GM23338 (cell line): ENCODE results near the gene DPP10. TPM values are rescaled to one million over a fixed set of nuclear protein-coding genes. Genes with fewer than 3 reads are reported as not detected.

ENCODE experiments used
- ATAC-seq: fragments of 200-7000 bp; cut with Tn5 transposase; 3 replicates; pipeline ENCODE4 v1.9.1; 2020
- DNase-seq: peaks from one replicate; pipeline ENCODE4 v3.0.0-alpha.2; 2015; ENCODE audit warnings: low spot score
- H2AFZ ChIP-seq: fragments of 200-600 bp; sonication (generic); 2 replicates; pipeline ENCODE4 v1.8.0; 2016; ENCODE audit warnings: antibody characterized with exemption, mild to moderate bottlenecking, moderate library complexity
- H3F3A ChIP-seq: fragments of 200-600 bp; sonication (generic); replicated peaks from 2 replicates; pipeline ENCODE4 v1.8.0; 2017; ENCODE audit warnings: antibody characterized with exemption, mixed run types, low read depth
- H3K27ac ChIP-seq: fragments of 200-600 bp; sonication (generic); 2 replicates; pipeline ENCODE4 v1.6.1; 2016; ENCODE audit warnings: low read depth
- H3K27me3 ChIP-seq: fragments of 200-600 bp; sonication (generic); 2 replicates; pipeline ENCODE4 v1.8.0; 2016; ENCODE audit warnings: mild to moderate bottlenecking, mixed run types, moderate library complexity; ENCODE audit not compliant: insufficient read depth
- H3K36me3 ChIP-seq: fragments of 200-600 bp; sonication (generic); 2 replicates; pipeline ENCODE4 v1.8.0; 2016; ENCODE audit warnings: mild to moderate bottlenecking; ENCODE audit not compliant: insufficient read depth
- H3K4me1 ChIP-seq: fragments of 200-600 bp; sonication (generic); 2 replicates; pipeline ENCODE4 v1.8.0; 2016; ENCODE audit warnings: mild to moderate bottlenecking, moderate library complexity; ENCODE audit not compliant: insufficient read depth
- H3K4me2 ChIP-seq: fragments of 200-600 bp; sonication (generic); 2 replicates; pipeline ENCODE4 v1.7.1; 2017; ENCODE audit warnings: mixed run types
- H3K4me3 ChIP-seq: fragments of 200-600 bp; sonication (generic); 2 replicates; pipeline ENCODE4 v1.6.1; 2016; ENCODE audit warnings: mixed run types
- H3K79me2 ChIP-seq: fragments of 200-600 bp; sonication (generic); replicated peaks from 2 replicates; pipeline ENCODE4 v1.8.0; 2017; ENCODE audit warnings: mild to moderate bottlenecking; ENCODE audit not compliant: insufficient read depth
- H3K9me2 ChIP-seq: fragments of 200-600 bp; sonication (generic); 2 replicates; pipeline ENCODE4 v1.8.0; 2017; ENCODE audit not compliant: insufficient read depth
- H4K20me1 ChIP-seq: fragments of 200-600 bp; sonication (generic); replicated peaks from 2 replicates; pipeline ENCODE4 v1.8.0; 2017; ENCODE audit warnings: mild to moderate bottlenecking; ENCODE audit not compliant: insufficient read depth
- H3K27ac Mint-ChIP-seq: 2 replicates; pipeline ENCODE4 v1.8.0; 2020; ENCODE audit warnings: inconsistent platforms, mild to moderate bottlenecking, moderate library complexity, mixed read lengths
- H3K27me3 Mint-ChIP-seq: 3 replicates; pipeline ENCODE4 v1.8.0; 2022; ENCODE audit warnings: low read depth, mild to moderate bottlenecking, moderate library complexity, mixed read lengths, inconsistent platforms; ENCODE audit not compliant: insufficient read depth, poor library complexity
- H3K36me3 Mint-ChIP-seq: 3 replicates; pipeline ENCODE4 v1.8.0; 2021; ENCODE audit warnings: low read depth, mild to moderate bottlenecking, inconsistent platforms, moderate library complexity, mixed read lengths
- H3K4me1 Mint-ChIP-seq: 3 replicates; pipeline ENCODE4 v1.8.0; 2020; ENCODE audit warnings: mild to moderate bottlenecking, inconsistent platforms, mixed read lengths
- H3K4me3 Mint-ChIP-seq: 3 replicates; pipeline ENCODE4 v1.8.0; 2021; ENCODE audit warnings: moderate library complexity, mild to moderate bottlenecking, inconsistent platforms, mixed read lengths
- H3K9me3 Mint-ChIP-seq: 3 replicates; pipeline ENCODE4 v1.8.0; 2020; ENCODE audit warnings: moderate library complexity, mild to moderate bottlenecking, inconsistent platforms, mixed read lengths
- CREB1 ChIP-seq: fragments of 250-450 bp; sonication (Bioruptor Pico); IDR thresholded peaks from 2 replicates; pipeline ENCODE4 v1.5.0; 2020; ENCODE audit warnings: low read depth, mild to moderate bottlenecking, moderate library complexity
- EZH2phosphoT487 ChIP-seq: fragments of 200-600 bp; sonication (generic); IDR thresholded peaks from one replicate; pipeline ENCODE4 v1.8.1; 2018; ENCODE audit warnings: antibody characterized with exemption; ENCODE audit not compliant: unreplicated experiment
- STAT1 ChIP-seq: IDR thresholded peaks from one replicate; pipeline ENCODE4 v1.6.1; 2016; ENCODE audit warnings: antibody characterized with exemption; ENCODE audit not compliant: unreplicated experiment
- ZNF114 ChIP-seq: fragments of 250-450 bp; sonication (Bioruptor Pico); IDR thresholded peaks from 2 replicates; pipeline ENCODE4 v1.5.0; 2020; ENCODE audit warnings: mild to moderate bottlenecking, moderate library complexity
- ZNF331 ChIP-seq: fragments of 250-450 bp; sonication (Bioruptor Pico); IDR thresholded peaks from 2 replicates; pipeline ENCODE4 v1.5.0; 2020; ENCODE audit warnings: low read depth, mild to moderate bottlenecking, moderate library complexity
- ZNF462 ChIP-seq: fragments of 250-450 bp; sonication (Bioruptor Pico); IDR thresholded peaks from 2 replicates; pipeline ENCODE4 v1.5.0; 2020; ENCODE audit warnings: mild to moderate bottlenecking, moderate library complexity
- polyA plus RNA-seq: library from polyadenylated mRNA; unstranded; fragments of >200 nt; fragmentation: Nextera tagmentation; extraction: Ambion mirVana; gene quantifications from 2 replicates; pipeline ENCODE4 v1.2.1, GENCODE V29; 2016
- total RNA-seq: library from RNA; depleted of rRNA; stranded (reverse); fragments of >200 nt; shearing (Covaris generic); gene quantifications from 2 replicates; pipeline ENCODE4 v1.2.3, GENCODE V29; 2014
- TF ChIP-seq, protein P1 (sequence below), 2 experiments: fragments of 200-600 bp in 1 of 2; sonication (generic) in 1 of 2; conservative IDR thresholded peaks; 2 replicates each; pipeline versions ENCODE4 v1.5.1 to v1.6.1; 2016 to 2017; ENCODE audit warnings: antibody characterized with exemption in 2 of 2, low read depth in 2 of 2, mild to moderate bottlenecking in 2 of 2, moderate library complexity in 1 of 2
- TF ChIP-seq, protein P2 (sequence below): IDR thresholded peaks from 2 replicates; pipeline ENCODE4 v1.6.1; 2016; ENCODE audit warnings: antibody characterized with exemption

DPP10 gene
- total and polyA plus RNA-seq, 2 experiments from 2014 or later: 3.6 to 14.8 TPM

DNA sequence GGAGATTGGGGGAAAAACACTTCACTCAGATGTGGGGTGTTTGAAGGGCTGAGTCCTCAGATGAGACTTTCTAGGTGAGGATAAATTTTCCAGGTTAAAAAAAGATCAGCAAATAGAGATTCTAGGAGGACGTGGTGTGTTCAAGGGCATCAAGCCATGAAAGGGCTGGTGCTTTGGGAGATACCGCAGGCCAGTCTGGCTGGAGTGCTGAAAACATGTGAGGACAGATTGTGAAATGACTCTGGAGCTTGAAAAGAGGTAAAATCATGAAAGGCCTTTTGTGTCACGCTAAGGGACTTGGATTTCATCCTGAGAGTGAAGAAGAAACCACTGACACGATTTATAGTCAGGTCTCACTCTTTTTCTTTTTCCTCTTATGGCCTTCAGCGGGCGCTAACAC lies 320.5 kb downstream of the DPP10 start:
- H3K27ac Mint-ChIP-seq: no peak overlapping the region
- no peaks in the 10 kb centered on the region for H3K79me2 ChIP-seq
- no peaks in the 10 kb centered on the region for H3K4me1 ChIP-seq
- no peak overlapping the region for H3K4me3 Mint-ChIP-seq
- no peak overlapping the region; the same call in 1 of the 2 replicates for H2AFZ ChIP-seq
- H3F3A ChIP-seq: no peaks in the 10 kb centered on the region
- no peak overlapping the region for H3K4me2 ChIP-seq
- H3K9me3 Mint-ChIP-seq: no peaks in the 10 kb centered on the region; the same call in 2 of the 3 replicates
- no peaks in the 10 kb centered on the region for H3K36me3 Mint-ChIP-seq
- DNase-seq (no peak), ATAC-seq (no peak)
- no peaks in the 10 kb centered on the region for H4K20me1 ChIP-seq
- H3K36me3 ChIP-seq: no peaks in the 10 kb centered on the region
- H3K9me2 ChIP-seq: no peaks in the 10 kb centered on the region; the same call in 1 of the 2 replicates
- H3K4me1 Mint-ChIP-seq: 0 out of 3 replicates have a peak, but pooled peaks cover 2% of the 10 kb centered on the region
- no peaks in the 10 kb centered on the region for H3K27me3 ChIP-seq
- TF ChIP-seq ZNF331 (CRISPR knock-in tag): no peak
- no peak overlapping the region for H3K4me3 ChIP-seq
- peaks cover 3% of the 10 kb centered on the region for H3K27me3 Mint-ChIP-seq
- no peak overlapping the region for H3K27ac ChIP-seq

GRCh38 chr2:114769110-114769509 lies 326.7 kb downstream of the DPP10 start:
- DNase-seq: peak; percentile 15
- Histone ChIP-seq H3K4me2 (no peak overlapping the region), H4K20me1 (no peaks in the 10 kb centered on the region), H3K27me3 (no peaks in the 10 kb centered on the region), H2AFZ (no peak overlapping the region), H3K36me3 (no peaks in the 10 kb centered on the region), H3K9me2 (no peaks in the 10 kb centered on the region; the same call in 1 of the 2 replicates), H3K27ac (no peak overlapping the region), H3K79me2 (no peaks in the 10 kb centered on the region), H3K4me1 (no peaks in the 10 kb centered on the region; the same call in 1 of the 2 replicates), H3K4me3 (no peak overlapping the region), H3F3A (no peaks in the 10 kb centered on the region)
- Mint-ChIP-seq H3K27me3 (peaks cover 2% of the 10 kb centered on the region), H3K4me1 (peaks cover 6% of the 10 kb centered on the region; the same call in 2 of the 3 replicates), H3K9me3 (no peaks in the 10 kb centered on the region), H3K4me3 (no peak overlapping the region), H3K36me3 (no peaks in the 10 kb centered on the region), H3K27ac (no peak overlapping the region)
- TF ChIP-seq ZNF114 (CRISPR knock-in tag): no peak
- TF ChIP-seq, protein P1, sequence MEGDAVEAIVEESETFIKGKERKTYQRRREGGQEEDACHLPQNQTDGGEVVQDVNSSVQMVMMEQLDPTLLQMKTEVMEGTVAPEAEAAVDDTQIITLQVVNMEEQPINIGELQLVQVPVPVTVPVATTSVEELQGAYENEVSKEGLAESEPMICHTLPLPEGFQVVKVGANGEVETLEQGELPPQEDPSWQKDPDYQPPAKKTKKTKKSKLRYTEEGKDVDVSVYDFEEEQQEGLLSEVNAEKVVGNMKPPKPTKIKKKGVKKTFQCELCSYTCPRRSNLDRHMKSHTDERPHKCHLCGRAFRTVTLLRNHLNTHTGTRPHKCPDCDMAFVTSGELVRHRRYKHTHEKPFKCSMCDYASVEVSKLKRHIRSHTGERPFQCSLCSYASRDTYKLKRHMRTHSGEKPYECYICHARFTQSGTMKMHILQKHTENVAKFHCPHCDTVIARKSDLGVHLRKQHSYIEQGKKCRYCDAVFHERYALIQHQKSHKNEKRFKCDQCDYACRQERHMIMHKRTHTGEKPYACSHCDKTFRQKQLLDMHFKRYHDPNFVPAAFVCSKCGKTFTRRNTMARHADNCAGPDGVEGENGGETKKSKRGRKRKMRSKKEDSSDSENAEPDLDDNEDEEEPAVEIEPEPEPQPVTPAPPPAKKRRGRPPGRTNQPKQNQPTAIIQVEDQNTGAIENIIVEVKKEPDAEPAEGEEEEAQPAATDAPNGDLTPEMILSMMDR (conservative IDR thresholded peaks at IDR 0.05; ENCODE audit: low read depth in 2 of 2): peak; percentile 25 to 28; a peak in 2 of 4 replicates
- ATAC-seq: peak; percentile 62

- ATAC-seq (peak; percentile 94), DNase-seq (peak; percentile 5)
- peaks cover 6% of the 10 kb centered on the region; the same call in 2 of the 3 replicates for H3K4me1 Mint-ChIP-seq
- no peak for TF ChIP-seq ZNF114 (CRISPR knock-in tag)
- no peak for TF ChIP-seq EZH2phosphoT487
- TF ChIP-seq ZNF462 (CRISPR knock-in tag): no peak
- TF ChIP-seq, protein P2, sequence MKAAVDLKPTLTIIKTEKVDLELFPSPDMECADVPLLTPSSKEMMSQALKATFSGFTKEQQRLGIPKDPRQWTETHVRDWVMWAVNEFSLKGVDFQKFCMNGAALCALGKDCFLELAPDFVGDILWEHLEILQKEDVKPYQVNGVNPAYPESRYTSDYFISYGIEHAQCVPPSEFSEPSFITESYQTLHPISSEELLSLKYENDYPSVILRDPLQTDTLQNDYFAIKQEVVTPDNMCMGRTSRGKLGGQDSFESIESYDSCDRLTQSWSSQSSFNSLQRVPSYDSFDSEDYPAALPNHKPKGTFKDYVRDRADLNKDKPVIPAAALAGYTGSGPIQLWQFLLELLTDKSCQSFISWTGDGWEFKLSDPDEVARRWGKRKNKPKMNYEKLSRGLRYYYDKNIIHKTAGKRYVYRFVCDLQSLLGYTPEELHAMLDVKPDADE: no peak
- no peak for TF ChIP-seq CREB1
- TF ChIP-seq STAT1: no peak
Observed at GRCh38 chr2:114769991-114770390, 327.6 kb downstream of the DPP10 start.

More at GRCh38 chr2:114769991-114770390, 327.6 kb downstream of the DPP10 start:
- Histone ChIP-seq H3F3A (no peaks in the 10 kb centered on the region), H3K4me1 (no peaks in the 10 kb centered on the region; the same call in 1 of the 2 replicates), H3K9me2 (no peaks in the 10 kb centered on the region; the same call in 1 of the 2 replicates), H2AFZ (no peak overlapping the region), H3K27ac (no peak overlapping the region), H3K36me3 (no peaks in the 10 kb centered on the region), H3K79me2 (no peaks in the 10 kb centered on the region), H3K27me3 (no peaks in the 10 kb centered on the region), H3K4me3 (no peak overlapping the region), H3K4me2 (no peak overlapping the region), H4K20me1 (no peaks in the 10 kb centered on the region)
- no peak overlapping the region for H3K4me3 Mint-ChIP-seq
- H3K36me3 Mint-ChIP-seq: no peaks in the 10 kb centered on the region
- peaks cover 2% of the 10 kb centered on the region for H3K27me3 Mint-ChIP-seq
- H3K9me3 Mint-ChIP-seq: no peaks in the 10 kb centered on the region
- no peak overlapping the region for H3K27ac Mint-ChIP-seq
